BJ (cell line): ENCODE measurements around the gene GALNS. TPM values are rescaled to one million over a fixed set of nuclear protein-coding genes. Genes with fewer than 3 reads are reported as not detected.
A peak's percentile ranks its signal among the peaks of the same experiment; 100 is the strongest.

Experiments
- CTCF ChIA-PET: fragments of 350-600 bp; formaldehyde crosslinking; extraction: SDS; loops from one replicate; lab custom pipeline; 2021; ENCODE audit warnings: antibody characterized with exemption, inconsistent platforms; lab: Yijun Ruan, JAX
- POLR2A ChIA-PET: fragments of 300-600 bp; sonication (Branson Sonifier 250); formaldehyde crosslinking; extraction: SDS; loops from one replicate; lab custom pipeline; 2021; ENCODE audit warnings: antibody characterized with exemption; lab: Charles Lee
- DNase-seq: peaks from one replicate; pipeline ENCODE4 v3.0.0-alpha.2; 2011; ENCODE audit warnings: low read depth
- H3K27me3 ChIP-seq: 2 replicates; pipeline ENCODE4 v1.6.0; 2011; ENCODE audit warnings: low read length; ENCODE audit not compliant: control insufficient read depth, insufficient read depth
- H3K36me3 ChIP-seq: 2 replicates; pipeline ENCODE4 v1.5.1; 2011; ENCODE audit warnings: low read length; ENCODE audit not compliant: control insufficient read depth, insufficient read depth
- H3K4me3 ChIP-seq: 2 replicates; pipeline ENCODE4 v1.5.1; 2011; ENCODE audit warnings: low read depth, mild to moderate bottlenecking, control low read depth, low read length
- polyA plus RNA-seq: library from polyadenylated mRNA; depleted of rRNA; stranded (reverse); fragments of >200 nt; gene quantifications from 2 replicates; pipeline ENCODE4 v1.2.3, GENCODE V29; 2011
- TF ChIP-seq, protein P1 (sequence below): IDR thresholded peaks from 2 replicates; pipeline ENCODE4 v1.5.1; 2011; ENCODE audit warnings: low read depth, mild to moderate bottlenecking, control low read depth, inconsistent platforms, low read length, moderate library complexity; ENCODE audit not compliant: insufficient read depth

The GALNS gene
- polyA plus RNA-seq, 1 experiment, result 9.7 TPM

DNA sequence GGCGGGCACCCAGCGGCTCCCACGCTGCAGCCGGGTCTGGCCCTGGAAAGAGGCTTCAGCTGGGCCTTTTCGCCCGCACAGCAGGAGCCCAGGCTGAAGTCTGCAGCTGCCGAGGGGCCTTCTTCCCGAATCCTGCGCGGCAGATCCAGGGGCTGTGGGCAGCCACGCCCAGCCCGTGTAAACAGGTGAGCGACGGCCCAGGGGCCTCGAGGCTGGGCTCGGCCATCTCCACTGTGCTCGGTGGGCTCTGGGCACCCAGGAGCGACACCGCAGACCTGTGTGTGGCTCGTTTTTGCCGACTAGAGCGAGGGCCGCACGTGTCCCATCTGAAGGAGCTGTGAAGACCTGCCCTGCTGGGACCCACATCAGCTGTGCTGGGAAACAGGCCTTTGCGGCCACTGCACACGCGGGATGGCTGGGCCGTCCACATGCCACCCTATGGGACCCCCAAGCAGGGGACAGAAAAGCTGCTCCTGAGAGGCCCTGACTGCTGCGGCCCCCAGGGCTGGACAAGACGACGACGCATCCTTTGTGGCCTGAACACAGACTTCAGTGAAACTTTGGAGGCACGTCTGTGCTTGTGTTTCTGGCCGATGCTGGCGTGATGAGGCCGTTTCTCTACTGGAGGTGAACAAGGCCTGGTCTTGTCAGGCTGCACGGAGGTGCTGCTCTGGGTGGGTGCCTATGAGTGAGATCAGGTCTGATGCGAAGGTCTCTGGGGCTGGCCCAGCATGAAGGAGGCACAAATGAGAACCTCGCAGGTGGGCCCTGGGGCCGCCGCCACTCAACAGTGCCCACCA lies 39.8 kb downstream of the GALNS start:
- TF ChIP-seq, protein P1, sequence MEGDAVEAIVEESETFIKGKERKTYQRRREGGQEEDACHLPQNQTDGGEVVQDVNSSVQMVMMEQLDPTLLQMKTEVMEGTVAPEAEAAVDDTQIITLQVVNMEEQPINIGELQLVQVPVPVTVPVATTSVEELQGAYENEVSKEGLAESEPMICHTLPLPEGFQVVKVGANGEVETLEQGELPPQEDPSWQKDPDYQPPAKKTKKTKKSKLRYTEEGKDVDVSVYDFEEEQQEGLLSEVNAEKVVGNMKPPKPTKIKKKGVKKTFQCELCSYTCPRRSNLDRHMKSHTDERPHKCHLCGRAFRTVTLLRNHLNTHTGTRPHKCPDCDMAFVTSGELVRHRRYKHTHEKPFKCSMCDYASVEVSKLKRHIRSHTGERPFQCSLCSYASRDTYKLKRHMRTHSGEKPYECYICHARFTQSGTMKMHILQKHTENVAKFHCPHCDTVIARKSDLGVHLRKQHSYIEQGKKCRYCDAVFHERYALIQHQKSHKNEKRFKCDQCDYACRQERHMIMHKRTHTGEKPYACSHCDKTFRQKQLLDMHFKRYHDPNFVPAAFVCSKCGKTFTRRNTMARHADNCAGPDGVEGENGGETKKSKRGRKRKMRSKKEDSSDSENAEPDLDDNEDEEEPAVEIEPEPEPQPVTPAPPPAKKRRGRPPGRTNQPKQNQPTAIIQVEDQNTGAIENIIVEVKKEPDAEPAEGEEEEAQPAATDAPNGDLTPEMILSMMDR, result no peak
- DNase-seq, result no peak
- ChIA-PET CTCF (interaction anchor here (1.9 kb wide), 1 partner anchor 41 kb away, joined by 9 read pairs; no protein-coding TSS in a partner anchor), POLR2A (no interaction called here)
- peaks cover 2% of the 10 kb centered on the region for H3K36me3 ChIP-seq
- no peaks in the 10 kb centered on the region for H3K27me3 ChIP-seq
- H3K4me3 ChIP-seq, result no peak overlapping the region

DNA sequence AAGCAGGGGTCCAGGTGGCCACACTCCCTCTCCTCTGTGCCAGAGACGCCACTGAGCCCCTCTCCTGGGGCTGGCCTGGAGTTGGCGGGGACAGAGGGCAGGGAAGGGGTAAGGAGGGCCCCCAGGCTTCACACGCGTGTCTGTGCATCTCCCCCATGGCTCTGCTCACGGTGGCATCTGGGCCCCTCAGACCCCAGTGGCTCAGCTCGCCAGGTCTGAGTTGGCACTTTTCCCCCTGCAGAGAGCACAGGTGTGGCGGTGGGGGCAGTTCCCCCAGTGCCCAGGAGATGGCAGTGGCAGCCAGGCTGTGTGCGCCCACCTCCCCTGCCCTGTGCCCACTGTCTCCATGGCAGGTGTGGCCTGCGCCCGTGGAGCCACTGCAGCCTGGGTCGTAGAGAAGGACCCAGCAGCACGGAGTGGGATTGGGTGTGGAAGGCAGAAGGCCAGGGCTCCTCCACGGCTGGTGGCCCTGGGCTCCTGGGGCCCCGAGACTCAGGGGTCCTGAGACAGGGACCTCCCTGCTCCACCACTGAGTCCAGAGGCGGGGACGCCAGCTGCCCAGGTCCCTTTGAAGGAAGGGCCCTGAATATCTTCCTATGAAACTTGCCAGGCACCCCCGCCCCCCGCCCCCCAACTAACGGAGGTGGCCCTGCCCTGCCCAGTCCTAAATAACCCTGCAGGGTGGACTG lies 40.7 kb downstream of the GALNS start:
- no peak for DNase-seq
- H3K4me3 ChIP-seq, result no peak overlapping the region
- H3K27me3 ChIP-seq, result no peaks in the 10 kb centered on the region
- POLR2A ChIA-PET, result no interaction called here
- peaks cover 2% of the 10 kb centered on the region for H3K36me3 ChIP-seq
- TF ChIP-seq, protein P1, result peak; percentile 75
- CTCF ChIA-PET, result interaction anchor here (1.0 to 2.2 kb wide), 4 partner anchors 9 to 78 kb away, joined by 3 to 6 read pairs (median 4); no protein-coding TSS in a partner anchor

GRCh38 chr16:88815227-88815626 lies 41.5 kb downstream of the GALNS start:
- POLR2A ChIA-PET, result no interaction called here
- CTCF ChIA-PET, result interaction anchor here (1.0 to 2.2 kb wide), 5 partner anchors 9 to 322 kb away, joined by 3 to 6 read pairs (median 4); no protein-coding TSS in a partner anchor
- H3K36me3 ChIP-seq, result no peaks in the 10 kb centered on the region; the same call in 1 of the 2 replicates
- H3K4me3 ChIP-seq, result no peak overlapping the region
- no peak for DNase-seq
- TF ChIP-seq, protein P1, result no peak
- H3K27me3 ChIP-seq, result no peaks in the 10 kb centered on the region

- DNase-seq, result no peak
- H3K4me3 ChIP-seq, result no peak overlapping the region
- TF ChIP-seq, protein P1, result no peak
- peaks cover 5% of the 10 kb centered on the region for H3K36me3 ChIP-seq
- ChIA-PET POLR2A (no interaction called here), CTCF (interaction anchor here (2.2 kb wide), 1 partner anchor 76 kb away, joined by 6 read pairs; no protein-coding TSS in a partner anchor)
- no peaks in the 10 kb centered on the region for H3K27me3 ChIP-seq
Observed at GRCh38 chr16:88814144-88814502, 42.6 kb downstream of the GALNS start.
